K562 (cell line): ENCODE measurements around the gene CHRM4. TPM values are rescaled to one million over a fixed set of nuclear protein-coding genes. Genes with fewer than 3 reads are reported as not detected.

Experiments
- CEBPB ChIP-seq: fragments of 450-650 bp; IDR thresholded peaks from 2 replicates; pipeline ENCODE4 v1.6.1; 2016; ENCODE audit warnings: missing genetic modification characterization, missing compliant biosample characterization
- EGR1 ChIP-seq: fragments of 450-650 bp; conservative IDR thresholded peaks from 2 replicates; pipeline ENCODE4 v1.6.1; 2017; ENCODE audit warnings: mild to moderate bottlenecking
- ELF1 ChIP-seq: fragments of 200-800 bp; sonication (Bioruptor generic); IDR thresholded peaks from 2 replicates; pipeline ENCODE4 v1.6.1; 2016; ENCODE audit warnings: missing genetic modification characterization, missing compliant biosample characterization
- GATAD2A ChIP-seq: fragments of 450-650 bp; IDR thresholded peaks from 2 replicates; pipeline ENCODE4 v1.6.1; 2017
- HOXB6 ChIP-seq: fragments of 250-450 bp; sonication (Bioruptor Pico); IDR thresholded peaks from 2 replicates; pipeline ENCODE4 v1.5.1; 2022; ENCODE audit warnings: mild to moderate bottlenecking, borderline replicate concordance
- NEUROD1 ChIP-seq: fragments of 150-350 bp; IDR thresholded peaks from 2 replicates; pipeline ENCODE4 v1.6.1; 2014; ENCODE audit warnings: borderline replicate concordance, low read length, low read depth; ENCODE audit not compliant: partially characterized antibody
- NFATC3 ChIP-seq: fragments of 450-650 bp; IDR thresholded peaks from 2 replicates; pipeline ENCODE4 v1.6.1; 2017; ENCODE audit warnings: mild to moderate bottlenecking
- NFIC ChIP-seq: fragments of 450-650 bp; IDR thresholded peaks from 2 replicates; pipeline ENCODE4 v1.6.1; 2017; ENCODE audit warnings: mild to moderate bottlenecking, inconsistent platforms
- NUFIP1 ChIP-seq: fragments of 450-650 bp; IDR thresholded peaks from 2 replicates; pipeline ENCODE4 v1.6.1; 2018; ENCODE audit not compliant: partially characterized antibody
- POLR3G ChIP-seq: IDR thresholded peaks from 2 replicates; pipeline ENCODE4 v1.6.1; 2011; ENCODE audit not compliant: insufficient read length, insufficient replicate concordance; ENCODE audit errors: extremely low read depth
- RFX1 ChIP-seq: fragments of 450-650 bp; IDR thresholded peaks from 2 replicates; pipeline ENCODE4 v1.6.1; 2016; ENCODE audit warnings: mild to moderate bottlenecking, moderate library complexity
- SNRNP70 ChIP-seq: fragments of 200-400 bp; formaldehyde crosslinking; optimal IDR thresholded peaks from 2 replicates; pipeline ENCODE3; 2017; ENCODE audit warnings: low read depth, low read length
- TBL1XR1 ChIP-seq, 2 experiments: IDR thresholded peaks; 2 replicates each; pipeline ENCODE4 v1.6.1; 2012; ENCODE audit warnings: improper control_type of control experiment in 2 of 2, low read length in 2 of 2, mild to moderate bottlenecking in 1 of 2
- TCF3 ChIP-seq: sonication (generic); formaldehyde crosslinking; IDR thresholded peaks from 2 replicates; pipeline ENCODE4 v1.4.0; 2020; ENCODE audit warnings: mild to moderate bottlenecking, missing genetic modification reagents
- TRIM24 ChIP-seq, 2 experiments: fragments of 450-650 bp; IDR thresholded peaks; 2 replicates each; pipeline ENCODE4 v1.6.1; 2016
- YBX1 ChIP-seq: fragments of 450-650 bp; IDR thresholded peaks from 2 replicates; pipeline ENCODE4 v1.7.1; 2016; ENCODE audit warnings: mild to moderate bottlenecking
- ZNF551 ChIP-seq: fragments of 250-450 bp; sonication (Bioruptor Pico); IDR thresholded peaks from 2 replicates; pipeline ENCODE4 v1.5.0; 2021; ENCODE audit warnings: mild to moderate bottlenecking, moderate library complexity
- ZNF830 ChIP-seq: fragments of 250-450 bp; sonication (Bioruptor Pico); IDR thresholded peaks from 2 replicates; pipeline ENCODE4 v1.5.0; 2021; ENCODE audit warnings: mild to moderate bottlenecking
- polyA plus RNA-seq, 8 experiments: library from polyadenylated mRNA; depleted of rRNA in 4 of 8; stranded (reverse) in 5 of 8; unstranded in 3 of 8; fragments of >200 nt; fragmentation: Nextera tagmentation in 2 of 8; fragmentation: Illumina TruSeq in 1 of 8; extraction: Ambion mirVana in 2 of 8; extraction: Trizol in 1 of 8; gene quantifications; 2 replicates each; pipeline versions ENCODE4 v1.2.1 to v1.2.3, GENCODE V29; 2011 to 2014; ENCODE audit warnings: inconsistent platforms in 1 of 8, missing spikeins in 1 of 8
- total RNA-seq, 7 experiments: library from RNA; depleted of rRNA in 6 of 7; stranded (reverse); fragments of >200 nt in 6 of 7; fragmentation: Illumina TruSeq in 2 of 7; extraction: Trizol in 2 of 7; gene quantifications; 2 replicates each; pipeline versions ENCODE4 v1.2.1 to v1.2.3, GENCODE V29; 2011 to 2021; ENCODE audit warnings: low replicate concordance in 1 of 7
- TF ChIP-seq, protein P1 (sequence below): sonication (generic); formaldehyde crosslinking; IDR thresholded peaks from 2 replicates; pipeline ENCODE4 v1.8.0; 2022; ENCODE audit warnings: mild to moderate bottlenecking, missing genetic modification reagents
- TF ChIP-seq, protein P2 (sequence below): fragments of 450-650 bp; formaldehyde crosslinking; conservative IDR thresholded peaks from 2 replicates; pipeline ENCODE4 v1.4.0; 2022; ENCODE audit warnings: mild to moderate bottlenecking, missing genetic modification characterization
- TF ChIP-seq, protein P3 (sequence below): fragments of 450-650 bp; IDR thresholded peaks from 2 replicates; pipeline ENCODE4 v1.6.1; 2016; ENCODE audit warnings: missing biosample characterization, missing genetic modification characterization
- TF ChIP-seq, protein P4 (sequence below), 2 experiments: fragments of 450-650 bp; IDR thresholded peaks; 2 replicates each; pipeline ENCODE4 v1.6.1; 2016
- TF ChIP-seq, protein P5 (sequence below): fragments of 450-650 bp; IDR thresholded peaks from 2 replicates; pipeline ENCODE4 v1.6.1; 2018; ENCODE audit not compliant: partially characterized antibody

Gene CHRM4
- total and polyA plus RNA-seq, 9 of the 15 experiments (the other 6 are each of a cell fraction or from before 2014, with no cell fraction given): 0.22 to 1.3 (median 0.40) TPM; not detected in 2

DNA sequence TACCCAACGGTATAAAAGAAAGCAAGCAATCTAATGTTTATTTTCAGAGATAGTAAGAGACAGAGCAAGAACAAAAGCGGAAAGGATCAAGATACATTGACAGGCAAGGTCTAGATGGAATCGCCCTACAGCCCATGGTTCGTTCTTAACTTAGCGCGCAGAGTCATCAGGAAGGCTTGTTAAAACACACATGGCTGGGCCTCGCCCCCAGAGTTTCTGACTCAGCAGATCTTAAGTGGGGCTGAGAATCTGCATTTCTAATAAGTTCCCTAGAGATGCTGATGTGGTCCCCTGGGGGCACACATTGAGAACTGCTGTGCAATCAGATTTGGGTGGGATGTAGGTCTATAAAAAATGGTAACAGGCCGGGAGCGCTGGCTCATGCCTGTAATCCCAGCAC, 35.8 kb upstream of the CHRM4 start (continued):
- TF ChIP-seq ZNF830: no peak
- TF ChIP-seq, protein P1, sequence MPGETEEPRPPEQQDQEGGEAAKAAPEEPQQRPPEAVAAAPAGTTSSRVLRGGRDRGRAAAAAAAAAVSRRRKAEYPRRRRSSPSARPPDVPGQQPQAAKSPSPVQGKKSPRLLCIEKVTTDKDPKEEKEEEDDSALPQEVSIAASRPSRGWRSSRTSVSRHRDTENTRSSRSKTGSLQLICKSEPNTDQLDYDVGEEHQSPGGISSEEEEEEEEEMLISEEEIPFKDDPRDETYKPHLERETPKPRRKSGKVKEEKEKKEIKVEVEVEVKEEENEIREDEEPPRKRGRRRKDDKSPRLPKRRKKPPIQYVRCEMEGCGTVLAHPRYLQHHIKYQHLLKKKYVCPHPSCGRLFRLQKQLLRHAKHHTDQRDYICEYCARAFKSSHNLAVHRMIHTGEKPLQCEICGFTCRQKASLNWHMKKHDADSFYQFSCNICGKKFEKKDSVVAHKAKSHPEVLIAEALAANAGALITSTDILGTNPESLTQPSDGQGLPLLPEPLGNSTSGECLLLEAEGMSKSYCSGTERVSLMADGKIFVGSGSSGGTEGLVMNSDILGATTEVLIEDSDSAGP (CRISPR knock-in tag): no peak
- TF ChIP-seq, protein P2, sequence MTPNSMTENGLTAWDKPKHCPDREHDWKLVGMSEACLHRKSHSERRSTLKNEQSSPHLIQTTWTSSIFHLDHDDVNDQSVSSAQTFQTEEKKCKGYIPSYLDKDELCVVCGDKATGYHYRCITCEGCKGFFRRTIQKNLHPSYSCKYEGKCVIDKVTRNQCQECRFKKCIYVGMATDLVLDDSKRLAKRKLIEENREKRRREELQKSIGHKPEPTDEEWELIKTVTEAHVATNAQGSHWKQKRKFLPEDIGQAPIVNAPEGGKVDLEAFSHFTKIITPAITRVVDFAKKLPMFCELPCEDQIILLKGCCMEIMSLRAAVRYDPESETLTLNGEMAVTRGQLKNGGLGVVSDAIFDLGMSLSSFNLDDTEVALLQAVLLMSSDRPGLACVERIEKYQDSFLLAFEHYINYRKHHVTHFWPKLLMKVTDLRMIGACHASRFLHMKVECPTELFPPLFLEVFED (CRISPR knock-in tag): no peak
- no peak for TF ChIP-seq POLR3G
- TF ChIP-seq GATAD2A: no peak
- peak; percentile 30 for TF ChIP-seq TCF3
- TF ChIP-seq EGR1: peak; percentile 86
- TF ChIP-seq, protein P3, sequence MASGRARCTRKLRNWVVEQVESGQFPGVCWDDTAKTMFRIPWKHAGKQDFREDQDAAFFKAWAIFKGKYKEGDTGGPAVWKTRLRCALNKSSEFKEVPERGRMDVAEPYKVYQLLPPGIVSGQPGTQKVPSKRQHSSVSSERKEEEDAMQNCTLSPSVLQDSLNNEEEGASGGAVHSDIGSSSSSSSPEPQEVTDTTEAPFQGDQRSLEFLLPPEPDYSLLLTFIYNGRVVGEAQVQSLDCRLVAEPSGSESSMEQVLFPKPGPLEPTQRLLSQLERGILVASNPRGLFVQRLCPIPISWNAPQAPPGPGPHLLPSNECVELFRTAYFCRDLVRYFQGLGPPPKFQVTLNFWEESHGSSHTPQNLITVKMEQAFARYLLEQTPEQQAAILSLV (tag): no peak
- TF ChIP-seq NEUROD1: no peak
- no peak for TF ChIP-seq RFX1
- no peak for TF ChIP-seq ZNF551
- TF ChIP-seq NUFIP1: no peak
- TF ChIP-seq NFIC: no peak
- TF ChIP-seq TRIM24 (IDR thresholded peaks at IDR 0.05): no peak
- no peak for TF ChIP-seq YBX1
- TF ChIP-seq, protein P4, sequence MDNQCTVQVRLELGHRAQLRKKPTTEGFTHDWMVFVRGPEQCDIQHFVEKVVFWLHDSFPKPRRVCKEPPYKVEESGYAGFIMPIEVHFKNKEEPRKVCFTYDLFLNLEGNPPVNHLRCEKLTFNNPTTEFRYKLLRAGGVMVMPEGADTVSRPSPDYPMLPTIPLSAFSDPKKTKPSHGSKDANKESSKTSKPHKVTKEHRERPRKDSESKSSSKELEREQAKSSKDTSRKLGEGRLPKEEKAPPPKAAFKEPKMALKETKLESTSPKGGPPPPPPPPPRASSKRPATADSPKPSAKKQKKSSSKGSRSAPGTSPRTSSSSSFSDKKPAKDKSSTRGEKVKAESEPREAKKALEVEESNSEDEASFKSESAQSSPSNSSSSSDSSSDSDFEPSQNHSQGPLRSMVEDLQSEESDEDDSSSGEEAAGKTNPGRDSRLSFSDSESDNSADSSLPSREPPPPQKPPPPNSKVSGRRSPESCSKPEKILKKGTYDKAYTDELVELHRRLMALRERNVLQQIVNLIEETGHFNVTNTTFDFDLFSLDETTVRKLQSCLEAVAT (IDR thresholded peaks at IDR 0.05): no peak
- TF ChIP-seq SNRNP70: no peak
- no peak for TF ChIP-seq NFATC3
- TF ChIP-seq, protein P5, sequence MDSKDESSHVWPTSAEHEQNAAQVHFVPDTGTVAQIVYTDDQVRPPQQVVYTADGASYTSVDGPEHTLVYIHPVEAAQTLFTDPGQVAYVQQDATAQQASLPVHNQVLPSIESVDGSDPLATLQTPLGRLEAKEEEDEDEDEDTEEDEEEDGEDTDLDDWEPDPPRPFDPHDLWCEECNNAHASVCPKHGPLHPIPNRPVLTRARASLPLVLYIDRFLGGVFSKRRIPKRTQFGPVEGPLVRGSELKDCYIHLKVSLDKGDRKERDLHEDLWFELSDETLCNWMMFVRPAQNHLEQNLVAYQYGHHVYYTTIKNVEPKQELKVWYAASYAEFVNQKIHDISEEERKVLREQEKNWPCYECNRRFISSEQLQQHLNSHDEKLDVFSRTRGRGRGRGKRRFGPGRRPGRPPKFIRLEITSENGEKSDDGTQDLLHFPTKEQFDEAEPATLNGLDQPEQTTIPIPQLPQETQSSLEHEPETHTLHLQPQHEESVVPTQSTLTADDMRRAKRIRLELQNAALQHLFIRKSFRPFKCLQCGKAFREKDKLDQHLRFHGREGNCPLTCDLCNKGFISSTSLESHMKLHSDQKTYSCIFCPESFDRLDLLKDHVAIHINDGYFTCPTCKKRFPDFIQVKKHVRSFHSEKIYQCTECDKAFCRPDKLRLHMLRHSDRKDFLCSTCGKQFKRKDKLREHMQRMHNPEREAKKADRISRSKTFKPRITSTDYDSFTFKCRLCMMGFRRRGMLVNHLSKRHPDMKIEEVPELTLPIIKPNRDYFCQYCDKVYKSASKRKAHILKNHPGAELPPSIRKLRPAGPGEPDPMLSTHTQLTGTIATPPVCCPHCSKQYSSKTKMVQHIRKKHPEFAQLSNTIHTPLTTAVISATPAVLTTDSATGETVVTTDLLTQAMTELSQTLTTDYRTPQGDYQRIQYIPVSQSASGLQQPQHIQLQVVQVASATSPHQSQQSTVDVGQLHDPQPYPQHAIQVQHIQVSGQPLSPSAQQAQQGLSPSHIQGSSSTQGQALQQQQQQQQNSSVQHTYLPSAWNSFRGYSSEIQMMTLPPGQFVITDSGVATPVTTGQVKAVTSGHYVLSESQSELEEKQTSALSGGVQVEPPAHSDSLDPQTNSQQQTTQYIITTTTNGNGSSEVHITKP: peak; percentile 90
- TF ChIP-seq HOXB6 (CRISPR knock-in tag): no peak
- no peak for TF ChIP-seq ELF1 (tag)
- no peak for TF ChIP-seq CEBPB (tag)
- no peak for TF ChIP-seq TBL1XR1 (IDR thresholded peaks at IDR 0.05; ENCODE audit: low read length in 2 of 2)
